Activated naive CD4-positive, alpha-beta T cell treated with anti-CD3 and anti-CD28 coated beads, Interleukin-2, amount 10 ng/mL, durations not matched to agents 7 days and 5 days (primary cell): ENCODE data around the gene MARCHF5.
"Not testable (repeated sequence)": the region's sequence is repeated elsewhere in the genome, so short reads cannot be mapped to it uniquely, and the experiment has no call there.

ENCODE experiments used
- CTCF ChIA-PET: fragments of 350-600 bp; sonication (Branson Sonifier 250); formaldehyde crosslinking; loops from one replicate; lab custom pipeline; 2021; ENCODE audit warnings: antibody characterized with exemption; lab: Charles Lee
- DNase-seq: peaks from one replicate; pipeline ENCODE4 v3.0.0-alpha.2; 2020
- H3K27ac Mint-ChIP-seq: one replicate; pipeline ENCODE4 v1.8.0; 2021; ENCODE audit warnings: mild to moderate bottlenecking, moderate library complexity, mixed read lengths
- H3K27me3 Mint-ChIP-seq: one replicate; pipeline ENCODE4 v1.8.0; 2021; ENCODE audit warnings: mild to moderate bottlenecking, mixed read lengths
- H3K36me3 Mint-ChIP-seq: one replicate; pipeline ENCODE4 v1.8.0; 2021; ENCODE audit warnings: mixed read lengths
- H3K4me1 Mint-ChIP-seq: one replicate; pipeline ENCODE4 v1.8.0; 2021; ENCODE audit warnings: mixed read lengths
- H3K4me3 Mint-ChIP-seq: one replicate; pipeline ENCODE4 v1.8.0; 2021; ENCODE audit warnings: mild to moderate bottlenecking, moderate library complexity, mixed read lengths
- H3K9me3 Mint-ChIP-seq: one replicate; pipeline ENCODE4 v1.8.0; 2021; ENCODE audit warnings: mixed read lengths

The MARCHF5 gene

DNA sequence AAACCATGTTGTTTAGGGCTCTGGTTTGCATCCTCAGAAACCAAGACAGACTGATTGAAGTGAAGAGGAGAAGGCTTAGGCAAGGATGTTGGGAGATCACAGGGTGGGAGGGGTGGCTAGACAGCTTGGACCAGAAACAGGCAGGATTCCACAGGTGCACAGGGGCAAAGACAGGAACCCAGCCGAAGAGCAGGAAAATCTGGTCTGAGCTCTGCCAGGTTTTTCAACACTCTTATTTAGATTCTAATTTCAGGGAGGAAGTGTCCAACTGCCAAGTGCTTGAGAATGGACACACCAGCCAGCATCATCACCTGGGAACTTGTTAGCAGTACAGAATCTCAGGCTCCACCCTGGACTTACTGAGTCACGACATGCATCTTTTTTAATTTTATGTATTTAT is 93.8 kb downstream of the MARCHF5 start:
- H3K9me3 Mint-ChIP-seq = peaks cover 2% of the 10 kb centered on the region

DNA sequence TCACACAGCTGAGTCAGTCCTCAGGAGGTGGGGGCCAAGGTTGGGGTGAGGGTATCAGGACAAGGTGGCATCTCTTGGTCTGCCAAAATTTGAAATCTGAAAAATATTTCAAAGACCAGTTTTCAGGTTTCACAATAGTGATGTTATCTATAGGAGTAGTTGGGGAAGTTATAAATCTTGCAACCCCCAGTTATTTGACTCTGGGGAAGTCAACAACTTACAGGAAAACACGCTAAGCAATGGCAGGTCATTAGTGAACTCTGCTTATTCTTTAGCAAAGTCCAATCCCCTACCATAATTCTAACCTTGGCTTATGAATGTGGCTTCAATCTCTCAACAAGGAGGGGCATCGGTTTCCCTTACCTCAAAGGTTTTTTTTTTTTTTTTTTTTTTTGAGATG is 94.9 kb downstream of the MARCHF5 start:
- CTCF ChIA-PET = no interaction called here
- H3K9me3 Mint-ChIP-seq = peaks cover 2% of the 10 kb centered on the region
- H3K27ac Mint-ChIP-seq = no peak overlapping the region
- DNase-seq = no peak
- H3K27me3 Mint-ChIP-seq = peaks cover 11% of the 10 kb centered on the region
- H3K36me3 Mint-ChIP-seq = no peaks in the 10 kb centered on the region
- no peak overlapping the region for H3K4me3 Mint-ChIP-seq
- no peaks in the 10 kb centered on the region for H3K4me1 Mint-ChIP-seq

More for the DNA sequence above, 93.8 kb downstream of the MARCHF5 start:
- no peak overlapping the region for H3K4me3 Mint-ChIP-seq
- DNase-seq = no peak
- H3K27me3 Mint-ChIP-seq = peaks cover 11% of the 10 kb centered on the region
- no peaks in the 10 kb centered on the region for H3K4me1 Mint-ChIP-seq
- CTCF ChIA-PET = no interaction called here
- no peak overlapping the region for H3K27ac Mint-ChIP-seq
- H3K36me3 Mint-ChIP-seq = no peaks in the 10 kb centered on the region

DNA sequence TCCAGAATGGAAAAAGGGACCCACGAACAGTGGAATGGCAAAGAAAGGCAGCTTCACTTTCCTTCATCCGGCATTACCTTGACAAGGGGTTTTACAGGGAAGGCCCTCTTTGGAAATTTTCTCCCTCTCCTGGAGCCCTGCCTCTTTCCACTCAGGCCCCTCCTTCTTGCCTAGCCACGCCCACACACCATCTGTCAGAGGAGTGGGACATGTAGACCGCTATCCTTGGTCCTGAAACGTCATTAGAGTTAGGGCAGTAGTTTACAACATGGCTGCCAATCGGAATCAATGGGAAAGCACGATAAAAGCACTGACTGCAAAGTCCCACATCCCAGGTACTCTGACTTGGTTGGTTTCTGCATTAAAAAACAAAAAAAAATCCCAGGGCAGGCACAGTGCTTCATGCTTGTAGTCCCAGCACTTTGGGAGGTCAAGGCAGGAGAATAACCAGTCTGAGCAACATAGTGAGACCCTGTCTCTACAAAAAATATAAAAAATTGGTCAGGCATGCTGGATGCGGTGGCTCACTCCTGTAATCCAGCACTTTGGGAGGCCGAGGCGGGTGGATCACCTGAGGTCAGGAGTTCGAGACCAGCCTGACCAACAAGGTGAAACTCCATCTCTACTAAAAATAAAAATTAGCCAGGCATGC is 96.4 kb downstream of the MARCHF5 start:
- Mint-ChIP-seq H3K9me3 (peaks cover 2% of the 10 kb centered on the region), H3K4me3 (no peak overlapping the region), H3K4me1 (no peaks in the 10 kb centered on the region), H3K27ac (no peak overlapping the region), H3K27me3 (peaks cover 11% of the 10 kb centered on the region), H3K36me3 (no peaks in the 10 kb centered on the region)
- CTCF ChIA-PET = no interaction called here
- DNase-seq = peak; percentile 48

DNA sequence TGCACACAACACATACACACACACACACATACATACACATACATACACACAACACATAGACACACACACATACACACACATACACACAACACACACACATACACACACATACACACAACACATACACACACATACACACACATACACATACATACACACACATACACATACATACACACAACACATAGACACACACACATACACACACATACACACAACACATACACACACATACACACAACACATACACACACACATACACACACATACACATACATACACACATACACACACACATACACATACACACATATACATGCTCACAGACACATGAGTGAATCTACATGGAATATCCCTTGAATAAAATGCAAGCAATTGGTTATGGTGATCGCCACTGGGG is 102.2 kb downstream of the MARCHF5 start:
- H3K27me3 Mint-ChIP-seq, CTCF ChIA-PET, H3K4me1 Mint-ChIP-seq, DNase-seq, H3K27ac Mint-ChIP-seq, H3K4me3 Mint-ChIP-seq, H3K9me3 Mint-ChIP-seq, H3K36me3 Mint-ChIP-seq: not testable (repeated sequence)

DNA sequence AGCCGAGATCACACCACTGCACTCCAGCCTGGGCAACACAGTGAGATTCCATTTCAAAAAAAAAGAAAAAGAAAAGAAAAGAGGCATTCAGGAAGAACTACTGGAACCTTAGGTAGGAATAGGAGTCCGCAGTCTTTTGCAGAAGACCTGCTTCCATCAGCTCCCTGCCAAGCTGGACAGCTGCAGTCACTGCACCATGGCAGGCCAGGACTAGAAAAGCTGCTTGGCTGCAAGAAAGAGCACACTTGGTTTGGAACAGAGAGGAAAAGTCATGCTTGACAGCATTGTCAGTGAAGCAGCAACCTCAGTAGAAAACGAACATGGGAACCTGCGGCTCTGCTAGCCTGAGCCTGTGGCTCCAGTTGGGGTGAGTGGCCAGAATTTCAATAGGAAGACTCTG is 104.3 kb downstream of the MARCHF5 start:
- DNase-seq = no peak
- Mint-ChIP-seq H3K9me3 (peaks cover 5% of the 10 kb centered on the region), H3K36me3 (no peaks in the 10 kb centered on the region), H3K27me3 (peaks cover 3% of the 10 kb centered on the region), H3K4me3 (no peak overlapping the region), H3K4me1 (no peaks in the 10 kb centered on the region), H3K27ac (no peak overlapping the region)
- CTCF ChIA-PET = interaction anchor here (0.7 kb wide), 1 partner anchor 30 kb away, joined by 3 read pairs; no protein-coding TSS in a partner anchor

DNA sequence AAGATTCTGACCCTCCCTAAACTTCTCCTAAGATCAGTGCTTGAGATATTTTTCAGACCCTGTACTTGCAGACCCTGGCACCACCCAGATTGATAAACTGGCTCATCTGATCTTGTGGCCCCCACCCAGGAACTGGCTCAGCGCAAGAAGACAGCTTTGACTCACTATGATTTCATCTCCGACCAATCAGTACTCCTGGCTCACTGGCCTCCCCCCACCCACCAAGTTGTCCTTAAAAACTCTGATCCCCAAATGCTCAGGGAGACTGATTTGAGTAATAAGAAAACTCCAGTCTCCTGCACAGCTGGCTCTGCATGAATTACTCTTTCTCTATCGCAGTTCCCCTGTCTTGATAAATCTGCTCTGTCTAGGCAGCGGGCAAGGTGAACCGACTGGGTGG is 111.3 kb downstream of the MARCHF5 start:
- H3K36me3 Mint-ChIP-seq, H3K4me1 Mint-ChIP-seq, DNase-seq, CTCF ChIA-PET, H3K27ac Mint-ChIP-seq, H3K4me3 Mint-ChIP-seq, H3K9me3 Mint-ChIP-seq: not testable (repeated sequence)
- H3K27me3 Mint-ChIP-seq = peaks cover 12% of the 10 kb centered on the region
